GM20000 (cell line): ENCODE results near the gene LRIT3.

Source experiments
- DNase-seq: peaks from one replicate; pipeline ENCODE4 v3.0.0; 2012; ENCODE audit warnings: low spot score
- CTCF ChIP-seq: IDR thresholded peaks from 2 replicates; pipeline ENCODE4 v1.5.1; 2012; ENCODE audit warnings: mild to moderate bottlenecking, control low read depth; ENCODE audit errors: extremely low read depth, missing control alignments

LRIT3 gene

GRCh38 chr4:109921384-109921808, 73.5 kb downstream of the LRIT3 start:
- no peak for TF ChIP-seq CTCF
- DNase-seq, result no peak
